Adrenal gland (tissue), 5 donors: ENCODE data around the gene CARMIL3.

Source experiments
- CTCF ChIP-seq, 6 experiments: fragments of 450-650 bp in 4 of 6; fragments of 200-600 bp in 2 of 6; sonication (generic) in 1 of 6; IDR thresholded peaks; 1 replicate in 5 of 6; 2 replicates in 1 of 6; pipeline versions ENCODE4 v1.5.1 to v1.8.0; 2016 to 2021; ENCODE audit warnings: antibody characterized with exemption in 6 of 6, mild to moderate bottlenecking in 2 of 6, moderate library complexity in 1 of 6
- POLR2A ChIP-seq, 2 donors: fragments of 450-650 bp; IDR thresholded peaks; one replicate each; pipeline ENCODE4 v1.6.1; 2017; ENCODE audit warnings: antibody characterized with exemption in 2 of 2, mild to moderate bottlenecking in 2 of 2, moderate library complexity in 1 of 2
- donor health status: DM: no; HTN: no; CAD: no.

- TF ChIP-seq CTCF (IDR thresholded peaks at IDR 0.05) (no peak), POLR2A (IDR thresholded peaks at IDR 0.05) (no peak)
These were observed 9.4 kb downstream of the CARMIL3 start for GRCh38 chr14:24060984-24061913.
